ENCODE results near the gene SCAMP5. TPM values are rescaled to one million over a fixed set of nuclear protein-coding genes. Genes with fewer than 3 reads are reported as not detected.

Gene SCAMP5
- total RNA-seq, 2 donors from 2014 or later, result 6.1 to 24.4 TPM

DNA sequence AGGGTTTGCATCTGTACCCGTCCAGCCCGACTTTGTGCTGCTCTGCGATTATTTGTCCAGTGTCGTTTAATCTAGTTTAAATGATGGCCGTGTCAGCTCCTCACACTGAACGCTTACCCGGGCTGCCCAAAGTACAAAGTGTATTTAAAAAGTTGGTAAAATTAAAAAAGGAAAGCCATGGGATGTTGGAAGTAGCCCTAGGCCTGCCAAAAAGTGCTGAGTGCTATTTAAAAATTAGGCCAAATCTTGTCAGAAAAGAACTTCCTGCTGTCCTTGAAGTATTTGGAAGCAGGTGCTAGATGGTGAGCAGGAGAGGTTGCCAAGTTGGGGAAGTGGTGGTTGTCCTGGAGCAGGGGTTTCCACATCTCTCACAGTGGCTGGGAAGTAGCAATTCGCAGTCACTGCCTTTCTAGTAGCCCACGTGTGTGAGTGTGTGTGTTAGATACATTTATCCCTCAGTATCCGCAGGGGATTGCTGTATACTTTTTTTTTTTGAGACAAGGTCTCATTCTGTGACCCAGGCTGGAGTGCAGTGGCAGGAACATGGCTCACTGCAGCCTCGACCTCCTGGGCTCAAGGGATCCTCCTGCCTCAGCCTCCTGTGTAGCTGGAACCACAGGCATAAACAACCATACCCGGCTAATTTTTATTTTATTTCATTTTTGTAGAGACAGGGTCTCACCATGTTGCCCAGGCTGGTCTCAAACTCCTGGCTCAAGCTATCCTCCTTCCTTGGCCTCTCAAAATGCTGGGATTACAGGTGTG, 28.7 kb downstream of the SCAMP5 start:
- 11% methylated on average over 12 of the region's 12 CpGs for WGBS
- H3K27me3 ChIP-seq (replicated peaks; ENCODE audit: insufficient read depth), result no peaks in the 10 kb centered on the region
- H3K4me1 ChIP-seq (replicated peaks), result no peaks in the 10 kb centered on the region
- peak overlapping the region; percentile 58 to 74 for H3K4me3 ChIP-seq
- H3K27ac ChIP-seq, result peak overlapping the region; percentile 73 to 84
- TF ChIP-seq POLR2AphosphoS5 (IDR thresholded peaks at IDR 0.05) (no peak), POLR2A (IDR thresholded peaks at IDR 0.05) (no peak)
- TF ChIP-seq, protein P1, sequence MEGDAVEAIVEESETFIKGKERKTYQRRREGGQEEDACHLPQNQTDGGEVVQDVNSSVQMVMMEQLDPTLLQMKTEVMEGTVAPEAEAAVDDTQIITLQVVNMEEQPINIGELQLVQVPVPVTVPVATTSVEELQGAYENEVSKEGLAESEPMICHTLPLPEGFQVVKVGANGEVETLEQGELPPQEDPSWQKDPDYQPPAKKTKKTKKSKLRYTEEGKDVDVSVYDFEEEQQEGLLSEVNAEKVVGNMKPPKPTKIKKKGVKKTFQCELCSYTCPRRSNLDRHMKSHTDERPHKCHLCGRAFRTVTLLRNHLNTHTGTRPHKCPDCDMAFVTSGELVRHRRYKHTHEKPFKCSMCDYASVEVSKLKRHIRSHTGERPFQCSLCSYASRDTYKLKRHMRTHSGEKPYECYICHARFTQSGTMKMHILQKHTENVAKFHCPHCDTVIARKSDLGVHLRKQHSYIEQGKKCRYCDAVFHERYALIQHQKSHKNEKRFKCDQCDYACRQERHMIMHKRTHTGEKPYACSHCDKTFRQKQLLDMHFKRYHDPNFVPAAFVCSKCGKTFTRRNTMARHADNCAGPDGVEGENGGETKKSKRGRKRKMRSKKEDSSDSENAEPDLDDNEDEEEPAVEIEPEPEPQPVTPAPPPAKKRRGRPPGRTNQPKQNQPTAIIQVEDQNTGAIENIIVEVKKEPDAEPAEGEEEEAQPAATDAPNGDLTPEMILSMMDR (IDR thresholded peaks at IDR 0.05), result no peak
- no peaks in the 10 kb centered on the region for H3K9me3 ChIP-seq
- DNase-seq (ENCODE audit: low spot score), result no peak
- no peaks in the 10 kb centered on the region for H3K36me3 ChIP-seq
- intact Hi-C loops (cut with DNase I), result no loop called here

DNA sequence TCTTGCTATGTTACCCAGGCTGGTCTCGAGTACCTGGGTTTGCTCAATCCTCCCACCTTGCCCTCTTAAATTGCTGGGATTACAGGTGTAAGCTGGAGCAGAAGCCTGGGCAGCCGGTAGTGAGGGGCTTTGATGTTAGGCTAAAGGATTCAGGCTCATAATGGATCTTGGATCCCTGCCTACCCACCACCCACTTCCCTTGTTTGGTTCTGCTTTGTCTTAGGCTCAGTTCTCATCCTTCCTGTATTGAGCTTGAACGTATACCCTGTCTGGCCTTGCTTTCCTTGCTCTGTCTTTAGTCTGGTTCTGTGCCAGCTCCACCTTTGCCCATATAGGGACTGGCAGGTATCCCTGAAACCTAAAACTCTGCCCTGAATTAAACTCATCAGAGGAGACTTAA, 29.7 kb downstream of the SCAMP5 start:
- Histone ChIP-seq H3K9me3 (no peaks in the 10 kb centered on the region), H3K4me1 (replicated peaks) (no peaks in the 10 kb centered on the region), H3K36me3 (no peaks in the 10 kb centered on the region), H3K27ac (no peak overlapping the region), H3K4me3 (no peak overlapping the region), H3K27me3 (replicated peaks; ENCODE audit: insufficient read depth) (no peaks in the 10 kb centered on the region)
- TF ChIP-seq POLR2AphosphoS5 (IDR thresholded peaks at IDR 0.05) (no peak), POLR2A (IDR thresholded peaks at IDR 0.05) (no peak)
- TF ChIP-seq, protein P1 (IDR thresholded peaks at IDR 0.05), result no peak
- 29% methylated on average over 3 of the region's 3 CpGs for WGBS
- intact Hi-C loops (cut with DNase I), result no loop called here
- no peak for DNase-seq (ENCODE audit: low spot score)

DNA sequence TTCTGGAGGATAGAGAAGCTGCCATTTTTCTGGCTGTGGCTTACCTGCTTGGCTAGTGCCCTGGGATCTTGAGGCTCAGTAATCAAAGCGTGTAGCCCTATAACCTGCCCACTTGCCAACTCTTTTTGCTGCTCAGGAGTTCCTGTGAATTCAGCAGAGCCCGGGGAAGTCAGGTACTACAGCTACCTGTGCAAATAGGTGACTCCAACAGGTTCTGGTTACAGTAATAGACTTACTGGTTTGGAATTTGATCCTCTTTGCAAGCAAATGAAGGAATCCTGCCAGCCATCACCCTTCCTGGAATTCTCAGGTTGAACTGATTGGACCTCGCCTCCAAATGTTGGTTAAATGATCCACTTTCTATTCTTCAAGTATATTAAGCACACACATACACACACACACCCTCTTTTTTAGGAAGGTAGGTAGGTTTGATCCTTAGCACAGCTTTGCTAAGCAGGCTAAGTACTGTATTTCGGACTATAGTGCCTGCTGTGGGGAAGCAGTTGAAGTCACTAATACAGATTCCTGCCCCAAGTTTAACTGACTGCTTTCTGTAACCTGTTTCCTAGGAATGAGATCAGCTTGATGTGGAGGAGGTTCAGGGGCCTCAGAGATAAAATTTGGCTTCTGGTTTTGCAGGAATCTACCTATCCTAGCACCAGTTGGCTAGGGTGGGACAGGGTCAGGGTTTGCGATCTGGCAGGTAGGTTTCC, 30.3 kb downstream of the SCAMP5 start:
- no peaks in the 10 kb centered on the region for H3K36me3 ChIP-seq
- no peaks in the 10 kb centered on the region for H3K9me3 ChIP-seq
- H3K27me3 ChIP-seq (replicated peaks; ENCODE audit: insufficient read depth), result no peaks in the 10 kb centered on the region
- H3K27ac ChIP-seq, result no peak overlapping the region
- intact Hi-C loops (cut with DNase I), result no loop called here
- no peak for TF ChIP-seq POLR2AphosphoS5 (IDR thresholded peaks at IDR 0.05)
- TF ChIP-seq, protein P1 (IDR thresholded peaks at IDR 0.05), result no peak
- no peak for TF ChIP-seq POLR2A (IDR thresholded peaks at IDR 0.05)
- no peaks in the 10 kb centered on the region for H3K4me1 ChIP-seq (replicated peaks)
- no peak for DNase-seq (ENCODE audit: low spot score)
- H3K4me3 ChIP-seq, result no peak overlapping the region
- 72% methylated on average over 5 of the region's 5 CpGs for WGBS

DNA sequence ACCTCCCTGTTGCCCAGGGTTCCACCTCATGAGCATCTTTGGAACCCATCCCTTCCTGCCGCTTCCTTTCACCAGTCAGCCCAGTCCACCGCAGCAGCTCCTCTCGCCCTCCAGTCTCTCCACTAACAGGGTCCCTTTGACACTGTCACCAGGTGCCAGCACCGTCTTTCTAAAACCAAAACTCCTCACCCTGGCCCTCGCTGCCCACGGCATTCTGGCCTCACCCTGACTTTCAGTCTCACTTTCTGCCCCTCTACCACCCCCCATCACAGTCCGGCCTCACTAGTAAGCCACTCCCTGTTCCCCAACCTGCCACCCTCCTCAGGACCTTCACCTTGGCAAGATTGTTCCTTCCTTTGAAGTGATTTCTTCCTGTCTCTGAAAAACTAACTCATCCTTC, 32.2 kb downstream of the SCAMP5 start:
- Histone ChIP-seq H3K27me3 (replicated peaks; ENCODE audit: insufficient read depth) (no peaks in the 10 kb centered on the region), H3K9me3 (no peaks in the 10 kb centered on the region), H3K4me3 (no peak overlapping the region), H3K27ac (no peak overlapping the region), H3K4me1 (replicated peaks) (no peaks in the 10 kb centered on the region), H3K36me3 (no peaks in the 10 kb centered on the region)
- intact Hi-C loops (cut with DNase I), result no loop called here
- 94% methylated on average over 7 of the region's 7 CpGs for whole genome bisulfite sequencing
- TF ChIP-seq, protein P1 (IDR thresholded peaks at IDR 0.05), result no peak
- no peak for TF ChIP-seq POLR2AphosphoS5 (IDR thresholded peaks at IDR 0.05)
- no peak for DNase-seq (ENCODE audit: low spot score)
